Peyer's patch (tissue), 4 donors: ENCODE results near the gene ZNF44. TPM values are rescaled to one million over a fixed set of nuclear protein-coding genes. Genes with fewer than 3 reads are reported as not detected.

Source experiments
- DNase-seq, 3 donors: peaks; one replicate each; pipeline ENCODE4 v3.0.0-alpha.2; 2017 to 2019
- H3K27ac ChIP-seq, 4 donors: fragments of 200-600 bp; sonication (generic); one replicate each; pipeline ENCODE4 v1.5.1; 2016 to 2019
- H3K27me3 ChIP-seq, 2 donors: fragments of 200-600 bp; sonication (generic); one replicate each; pipeline ENCODE4 v1.5.1; 2019
- H3K36me3 ChIP-seq, 3 donors: fragments of 200-600 bp; sonication (generic); one replicate each; pipeline ENCODE4 v1.5.1; 2016 to 2019
- H3K4me1 ChIP-seq, 4 donors: fragments of 200-600 bp; sonication (generic); one replicate each; pipeline ENCODE4 v1.5.1; 2016 to 2019
- H3K4me3 ChIP-seq, 4 donors: fragments of 200-600 bp; sonication (generic); 1 replicate in 3 of 4; 2 replicates in 1 of 4; pipeline ENCODE4 v1.5.1; 2016 to 2019; ENCODE audit warnings: mild to moderate bottlenecking in 1 of 4
- H3K9me3 ChIP-seq, 4 donors: fragments of 200-600 bp; sonication (generic); one replicate each; pipeline ENCODE4 v1.5.1; 2016 to 2019; ENCODE audit warnings: mild to moderate bottlenecking in 1 of 4
- POLR2A ChIP-seq, 2 donors: fragments of 450-650 bp; IDR thresholded peaks; one replicate each; pipeline ENCODE4 v1.5.1; 2017; ENCODE audit warnings: antibody characterized with exemption in 2 of 2, mild to moderate bottlenecking in 2 of 2, moderate library complexity in 2 of 2
- total RNA-seq, 4 donors: library from RNA; depleted of rRNA; stranded (reverse); fragments of >200 nt; gene quantifications; one replicate each; pipeline ENCODE4 v1.1.0, GENCODE V29; 2016
- TF ChIP-seq, protein P1 (sequence below), 6 experiments: fragments of 450-650 bp in 4 of 6; fragments of 200-600 bp in 2 of 6; sonication (generic) in 1 of 6; IDR thresholded peaks; one replicate each; pipeline ENCODE4 v1.5.1; 2017 to 2019; ENCODE audit warnings: antibody characterized with exemption in 6 of 6, mild to moderate bottlenecking in 3 of 6, moderate library complexity in 1 of 6

Gene ZNF44
- total RNA-seq = 10 to 100 TPM; 16.6 to 33.8 (median 26.6) TPM

DNA sequence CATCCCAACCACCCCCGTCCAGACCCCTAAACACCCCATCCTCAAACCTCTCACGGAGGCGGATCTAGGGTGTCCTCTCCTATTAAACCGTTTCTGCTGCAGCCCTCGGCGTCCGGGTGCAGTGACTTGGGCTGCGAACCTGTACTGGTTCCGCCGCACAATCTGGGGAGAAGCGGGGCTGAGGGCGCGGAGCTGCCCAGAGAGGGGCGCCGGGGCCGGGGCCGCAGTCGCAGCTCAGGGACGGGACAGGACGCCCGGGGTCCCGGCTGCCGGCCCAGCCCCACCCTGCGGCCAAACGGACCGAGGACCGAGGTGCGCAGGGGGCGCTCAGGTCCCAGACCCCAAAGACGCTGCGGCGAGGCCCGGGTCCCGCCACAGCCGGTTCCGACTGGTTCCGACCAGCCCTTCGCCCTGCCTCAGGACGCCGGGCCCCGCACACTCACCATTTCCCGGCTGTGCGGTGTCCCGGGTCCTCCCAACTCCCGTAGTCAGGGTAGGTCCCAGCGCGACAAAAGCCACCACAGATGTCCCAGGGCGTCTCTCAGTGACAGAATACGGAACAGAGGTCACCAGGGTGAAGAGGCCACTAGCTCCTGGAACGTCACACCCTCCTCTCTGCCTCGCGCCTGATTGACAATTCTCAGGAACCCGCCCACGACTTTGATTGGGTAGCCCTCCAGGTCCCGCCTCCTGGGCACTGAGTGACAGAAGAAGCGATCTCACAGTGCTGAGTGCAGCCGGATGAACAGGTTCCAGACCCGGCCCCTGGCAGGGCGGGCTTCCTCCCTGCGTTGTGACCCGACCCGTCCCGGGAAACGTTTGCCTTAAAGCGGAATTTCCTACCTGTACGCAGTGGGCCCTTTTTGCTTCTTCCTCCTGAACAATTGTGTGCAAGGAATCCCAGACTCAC is at the start of gene ZNF44:
TSS of gene ZNF44 (minus strand) at position 635 of the 910 bp plus-strand sequence. CDS start at position 446, 189 bp downstream.
- peaks cover 0 to 20% (median 0%) of the 10 kb centered on the region in 4 donors for H3K4me1 ChIP-seq
- H3K9me3 ChIP-seq = no peaks in the 10 kb centered on the region
- peak within 1 kb of the TSS; percentile 65 to 99 (median 92) for H3K4me3 ChIP-seq
- TF ChIP-seq POLR2A (IDR thresholded peaks at IDR 0.05) = peak; percentile 89 to 95
- TF ChIP-seq, protein P1, sequence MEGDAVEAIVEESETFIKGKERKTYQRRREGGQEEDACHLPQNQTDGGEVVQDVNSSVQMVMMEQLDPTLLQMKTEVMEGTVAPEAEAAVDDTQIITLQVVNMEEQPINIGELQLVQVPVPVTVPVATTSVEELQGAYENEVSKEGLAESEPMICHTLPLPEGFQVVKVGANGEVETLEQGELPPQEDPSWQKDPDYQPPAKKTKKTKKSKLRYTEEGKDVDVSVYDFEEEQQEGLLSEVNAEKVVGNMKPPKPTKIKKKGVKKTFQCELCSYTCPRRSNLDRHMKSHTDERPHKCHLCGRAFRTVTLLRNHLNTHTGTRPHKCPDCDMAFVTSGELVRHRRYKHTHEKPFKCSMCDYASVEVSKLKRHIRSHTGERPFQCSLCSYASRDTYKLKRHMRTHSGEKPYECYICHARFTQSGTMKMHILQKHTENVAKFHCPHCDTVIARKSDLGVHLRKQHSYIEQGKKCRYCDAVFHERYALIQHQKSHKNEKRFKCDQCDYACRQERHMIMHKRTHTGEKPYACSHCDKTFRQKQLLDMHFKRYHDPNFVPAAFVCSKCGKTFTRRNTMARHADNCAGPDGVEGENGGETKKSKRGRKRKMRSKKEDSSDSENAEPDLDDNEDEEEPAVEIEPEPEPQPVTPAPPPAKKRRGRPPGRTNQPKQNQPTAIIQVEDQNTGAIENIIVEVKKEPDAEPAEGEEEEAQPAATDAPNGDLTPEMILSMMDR (IDR thresholded peaks at IDR 0.05) = no peak
- peaks cover 0 to 22% (median 0%) of the 10 kb centered on the region in 3 donors for H3K36me3 ChIP-seq
- H3K27me3 ChIP-seq = no peaks in the 10 kb centered on the region
- peak; percentile 98 to 99 (median 99) for DNase-seq
- H3K27ac ChIP-seq = peak within 1 kb of the TSS; percentile 87 to 99 (median 98)

DNA sequence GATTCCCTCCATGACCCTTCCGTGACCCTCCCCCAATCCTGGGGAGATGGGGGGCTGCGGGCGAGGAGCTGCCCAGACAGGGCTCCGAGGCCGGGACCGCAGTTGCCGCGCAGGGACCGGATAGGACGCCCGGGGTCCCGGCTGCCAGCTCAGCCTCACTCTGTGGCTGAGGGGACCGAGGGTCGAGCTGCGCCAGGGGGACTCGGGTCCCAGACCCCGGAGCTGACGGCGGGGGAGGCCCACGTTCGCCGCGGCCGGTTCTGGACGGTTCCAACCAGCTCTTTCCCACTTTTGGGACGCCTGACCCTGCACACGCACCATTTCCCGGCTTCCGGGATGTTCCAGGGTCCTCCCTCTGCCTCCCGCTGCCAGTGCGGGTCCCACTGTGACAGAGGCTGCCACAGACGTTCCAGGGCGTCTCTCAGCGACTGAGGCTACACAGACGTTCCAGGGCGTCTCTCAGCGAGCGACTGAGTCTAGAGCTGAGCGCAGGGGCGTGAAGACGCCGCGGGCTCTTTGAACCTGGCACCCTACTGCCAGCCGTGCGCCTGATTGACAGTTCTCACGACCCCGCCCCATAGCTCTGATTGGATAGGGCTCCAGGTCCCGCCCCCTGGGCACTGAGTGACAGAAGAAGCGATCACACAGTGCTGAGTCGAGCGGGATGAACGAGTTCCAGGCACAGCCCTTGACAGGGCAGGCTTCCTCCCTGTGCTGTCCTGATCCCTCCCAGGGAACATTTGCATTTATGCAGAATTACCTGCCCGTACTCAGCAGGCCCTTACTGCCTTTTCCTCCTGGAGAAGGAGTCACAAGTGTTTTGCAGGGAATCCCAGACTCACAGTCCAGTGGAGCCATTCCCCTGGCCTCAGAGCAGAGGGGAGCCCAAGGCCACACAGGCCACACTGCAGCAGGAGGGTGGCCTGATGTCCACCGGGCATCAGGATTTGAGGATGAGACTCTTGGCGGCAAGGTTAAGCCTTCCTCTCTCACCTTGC is 38.8 kb upstream of the ZNF44 start, which contains the start of gene ZNF563:
TSS of gene ZNF563 (minus strand) at position 472 of the 998 bp plus-strand sequence. CDS start at position 321, 151 bp downstream.
- peak; percentile 99 to 100 (median 100) for DNase-seq
- no peaks in the 10 kb centered on the region for H3K9me3 ChIP-seq
- peak within 1 kb of the TSS; percentile 85 to 91 (median 87) for H3K27ac ChIP-seq
- H3K36me3 ChIP-seq = no peaks in the 10 kb centered on the region
- TF ChIP-seq POLR2A (IDR thresholded peaks at IDR 0.05) = peak; percentile 86
- TF ChIP-seq, protein P1 (IDR thresholded peaks at IDR 0.05) = no peak
- peaks cover 0 to 26% (median 6%) of the 10 kb centered on the region in 4 donors for H3K4me1 ChIP-seq
- H3K4me3 ChIP-seq = peak within 1 kb of the TSS; percentile 65 to 84 (median 78)
- H3K27me3 ChIP-seq = no peaks in the 10 kb centered on the region

DNA sequence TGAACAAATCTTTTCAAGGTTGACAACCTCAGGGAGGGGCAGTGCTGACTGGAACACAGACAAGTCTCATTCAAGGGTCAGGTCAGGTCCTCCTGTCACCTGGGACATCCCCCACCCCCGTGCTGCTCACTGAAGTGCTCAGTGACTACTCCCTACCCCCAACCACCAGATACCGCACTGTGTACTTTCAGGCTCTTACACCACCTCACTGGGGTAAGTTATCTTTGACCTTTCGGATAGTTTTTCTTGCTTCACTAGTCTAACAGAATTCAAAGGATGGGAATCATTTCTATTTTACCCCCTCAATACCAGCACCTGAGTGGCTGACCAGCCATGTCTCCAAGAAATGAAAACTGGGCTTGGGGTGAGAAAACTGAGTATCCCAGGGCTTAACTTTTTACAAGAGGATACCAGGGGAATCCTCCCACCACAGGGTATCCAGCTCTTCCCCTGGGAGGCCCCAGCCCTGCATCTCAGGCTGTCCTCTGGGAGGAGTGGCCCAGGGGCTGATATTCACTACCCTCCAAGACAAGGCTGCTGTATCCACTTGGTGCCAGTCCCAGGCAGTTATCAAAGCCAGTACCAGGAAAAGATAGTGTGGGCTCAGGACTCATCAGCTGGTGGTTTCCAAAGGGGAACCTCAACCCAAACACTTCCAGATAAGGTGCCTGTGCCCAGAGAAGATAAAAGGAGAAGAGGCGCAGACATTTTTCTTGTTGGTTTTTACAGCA is 36.7 kb upstream of the ZNF44 start:
- H3K4me1 ChIP-seq = peaks cover 0 to 26% (median 6%) of the 10 kb centered on the region in 4 donors
- H3K36me3 ChIP-seq = no peaks in the 10 kb centered on the region
- no peak for TF ChIP-seq POLR2A (IDR thresholded peaks at IDR 0.05)
- TF ChIP-seq, protein P1 (IDR thresholded peaks at IDR 0.05) = no peak
- DNase-seq = peak in 2 of 3 donors; percentile 74 to 75
- H3K27me3 ChIP-seq = no peaks in the 10 kb centered on the region
- H3K4me3 ChIP-seq = no peak overlapping the region
- H3K9me3 ChIP-seq = no peaks in the 10 kb centered on the region
- H3K27ac ChIP-seq = peak overlapping the region in 2 of 4 donors; percentile 3 to 91

DNA sequence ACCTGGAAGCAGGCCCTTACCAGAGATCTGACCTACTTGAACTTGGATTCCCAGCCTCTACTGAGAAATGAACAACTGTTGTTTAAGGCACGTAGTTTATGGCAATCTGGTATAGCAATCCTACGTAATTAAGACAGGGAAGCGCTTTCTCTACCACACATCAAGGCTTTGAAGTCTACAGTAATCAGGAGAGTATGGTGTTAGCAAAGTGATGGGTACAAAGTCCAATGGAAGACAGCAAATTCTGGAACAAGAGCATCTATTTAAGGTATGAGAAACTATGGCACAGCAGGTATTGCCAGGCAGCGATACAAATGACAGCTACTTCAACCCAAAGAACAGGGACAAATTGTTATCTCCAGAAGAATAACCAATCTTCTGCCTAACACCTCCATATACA is 35.7 kb upstream of the ZNF44 start:
- no peak for DNase-seq
- Histone ChIP-seq H3K27ac (no peak overlapping the region), H3K4me1 (peaks cover 0 to 26% (median 6%) of the 10 kb centered on the region in 4 donors), H3K4me3 (no peak overlapping the region), H3K9me3 (no peaks in the 10 kb centered on the region), H3K27me3 (no peaks in the 10 kb centered on the region), H3K36me3 (no peaks in the 10 kb centered on the region)
- TF ChIP-seq, protein P1 (IDR thresholded peaks at IDR 0.05) = no peak
- TF ChIP-seq POLR2A (IDR thresholded peaks at IDR 0.05) = no peak
